H9 (cell line): ENCODE results near the gene SEC22B. TPM values are rescaled to one million over a fixed set of nuclear protein-coding genes. Genes with fewer than 3 reads are reported as not detected.
"Not testable (repeated sequence)": the region's sequence is repeated elsewhere in the genome, so short reads cannot be mapped to it uniquely, and the experiment has no call there.

Source experiments
- DNase-seq: peaks from one replicate; pipeline ENCODE4 v3.0.0-alpha.2; 2017
- H2AFZ ChIP-seq: one replicate; pipeline ENCODE4 v1.6.1; 2013; ENCODE audit warnings: mild to moderate bottlenecking, low read length, control low read depth, moderate library complexity
- H2AK5ac ChIP-seq: 2 replicates; pipeline ENCODE4 v1.6.1; 2013; ENCODE audit warnings: low read length, control low read depth, mixed read lengths; ENCODE audit not compliant: insufficient read length
- H2BK120ac ChIP-seq: one replicate; pipeline ENCODE4 v1.6.1; 2013; ENCODE audit warnings: low read depth, mild to moderate bottlenecking, low read length, control low read depth, inconsistent platforms; ENCODE audit not compliant: poor library complexity, severe bottlenecking
- H2BK12ac ChIP-seq: 2 replicates; pipeline ENCODE4 v1.6.1; 2013; ENCODE audit warnings: low read length, control low read depth, mixed read lengths, low read depth; ENCODE audit not compliant: insufficient read length
- H2BK15ac ChIP-seq: 2 replicates; pipeline ENCODE4 v1.6.1; 2013; ENCODE audit warnings: low read depth, low read length, control low read depth
- H2BK20ac ChIP-seq: one replicate; pipeline ENCODE4 v1.6.1; 2013; ENCODE audit warnings: low read depth, mild to moderate bottlenecking, low read length, control low read depth, inconsistent platforms; ENCODE audit not compliant: poor library complexity, severe bottlenecking
- H2BK5ac ChIP-seq: 2 replicates; pipeline ENCODE4 v1.6.1; 2013; ENCODE audit warnings: low read length, control low read depth, mixed read lengths; ENCODE audit not compliant: insufficient read length
- H3K14ac ChIP-seq: 2 replicates; pipeline ENCODE4 v1.6.1; 2013; ENCODE audit warnings: low read length, control low read depth; ENCODE audit not compliant: insufficient read depth
- H3K18ac ChIP-seq: 2 replicates; pipeline ENCODE4 v1.6.1; 2013; ENCODE audit warnings: low read depth, mild to moderate bottlenecking, mixed read lengths, low read length, control low read depth; ENCODE audit not compliant: insufficient read length
- H3K23ac ChIP-seq: 2 replicates; pipeline ENCODE4 v1.6.1; 2013; ENCODE audit warnings: low read length, control low read depth, mixed read lengths, low read depth; ENCODE audit not compliant: insufficient read length
- H3K23me2 ChIP-seq: 2 replicates; pipeline ENCODE4 v1.6.1; 2013; ENCODE audit warnings: low read depth, mild to moderate bottlenecking, mixed read lengths, low read length, control low read depth; ENCODE audit not compliant: insufficient read length, poor library complexity, severe bottlenecking
- H3K27ac ChIP-seq: 2 replicates; pipeline ENCODE4 v1.5.1; 2013; ENCODE audit warnings: low read length, control low read depth, mixed read lengths, low read depth; ENCODE audit not compliant: insufficient read length
- H3K27me3 ChIP-seq: 2 replicates; pipeline ENCODE4 v1.6.1; 2013; ENCODE audit warnings: low read length, control low read depth, inconsistent platforms; ENCODE audit not compliant: insufficient read depth
- H3K4ac ChIP-seq: 2 replicates; pipeline ENCODE4 v1.6.1; 2013; ENCODE audit warnings: low read depth, mild to moderate bottlenecking, control low read depth, inconsistent platforms, low read length, moderate library complexity
- H3K4me1 ChIP-seq: 2 replicates; pipeline ENCODE4 v1.6.1; 2013; ENCODE audit warnings: low read length, control low read depth, inconsistent platforms; ENCODE audit not compliant: insufficient read depth
- H3K4me2 ChIP-seq: 2 replicates; pipeline ENCODE4 v1.6.1; 2013; ENCODE audit warnings: low read length, control low read depth, mixed read lengths; ENCODE audit not compliant: insufficient read length, insufficient read depth
- H3K56ac ChIP-seq: 2 replicates; pipeline ENCODE4 v1.6.1; 2013; ENCODE audit warnings: low read depth, mild to moderate bottlenecking, mixed read lengths, low read length, control low read depth; ENCODE audit not compliant: insufficient read length
- H3K79me1 ChIP-seq: 2 replicates; pipeline ENCODE4 v1.6.1; 2013; ENCODE audit warnings: low read depth, mild to moderate bottlenecking, moderate library complexity, low read length, control low read depth, inconsistent platforms; ENCODE audit not compliant: insufficient read depth, poor library complexity, severe bottlenecking
- H3K79me2 ChIP-seq: 2 replicates; pipeline ENCODE4 v1.6.1; 2013; ENCODE audit warnings: low read length, control low read depth, inconsistent platforms; ENCODE audit not compliant: insufficient read depth
- H3K9ac ChIP-seq: 2 replicates; pipeline ENCODE4 v1.6.1; 2013; ENCODE audit warnings: low read length, control low read depth, mixed read lengths; ENCODE audit not compliant: insufficient read length; ENCODE audit errors: extremely low read depth
- H3K9me3 ChIP-seq: one replicate; pipeline ENCODE4 v1.6.1; 2013; ENCODE audit warnings: low read depth, low read length, inconsistent platforms; ENCODE audit not compliant: control insufficient read depth
- H3T11ph ChIP-seq: one replicate; pipeline ENCODE4 v1.6.1; 2013; ENCODE audit warnings: mild to moderate bottlenecking, low read length, control low read depth, inconsistent platforms
- H4K20me1 ChIP-seq: one replicate; pipeline ENCODE4 v1.6.1; 2013; ENCODE audit not compliant: control insufficient read depth, insufficient read length, insufficient read depth
- H4K5ac ChIP-seq: 2 replicates; pipeline ENCODE4 v1.6.1; 2013; ENCODE audit warnings: low read depth, mild to moderate bottlenecking, mixed read lengths, low read length, control low read depth; ENCODE audit not compliant: insufficient read length
- H4K8ac ChIP-seq: replicated peaks from 2 replicates; pipeline ENCODE4 v1.6.1; 2013; ENCODE audit warnings: low read length, control low read depth, mixed read lengths, low read depth; ENCODE audit not compliant: insufficient read length
- H4K91ac ChIP-seq: 2 replicates; pipeline ENCODE4 v1.6.1; 2013; ENCODE audit warnings: low read depth, mild to moderate bottlenecking, moderate library complexity, mixed read lengths, low read length, control low read depth; ENCODE audit not compliant: insufficient read length
- H3K27ac Mint-ChIP-seq, 3 experiments: 2 replicates in 2 of 3; 3 replicates in 1 of 3; pipeline ENCODE4 v1.8.0; 2020 to 2021; ENCODE audit warnings: mixed read lengths in 3 of 3, mild to moderate bottlenecking in 1 of 3, moderate library complexity in 1 of 3
- H3K27me3 Mint-ChIP-seq: 2 replicates; pipeline ENCODE4 v1.8.0; 2021; ENCODE audit warnings: low read depth, mild to moderate bottlenecking, moderate library complexity, mixed read lengths
- H3K36me3 Mint-ChIP-seq, 3 experiments: 2 replicates in 2 of 3; 3 replicates in 1 of 3; pipeline ENCODE4 v1.8.0; 2020 to 2021; ENCODE audit warnings: low read depth in 3 of 3, mixed read lengths in 3 of 3; ENCODE audit not compliant: insufficient read depth in 1 of 3
- H3K4me1 Mint-ChIP-seq, 2 experiments: 2 replicates each; pipeline ENCODE4 v1.8.0; 2020; ENCODE audit warnings: mixed read lengths in 2 of 2
- H3K4me3 Mint-ChIP-seq, 2 experiments: 2 replicates in 1 of 2; 3 replicates in 1 of 2; pipeline ENCODE4 v1.8.0; 2020 to 2021; ENCODE audit warnings: mild to moderate bottlenecking in 2 of 2, mixed read lengths in 2 of 2, moderate library complexity in 1 of 2
- H3K9me3 Mint-ChIP-seq, 2 experiments: 2 replicates in 1 of 2; 3 replicates in 1 of 2; pipeline ENCODE4 v1.8.0; 2020; ENCODE audit warnings: mild to moderate bottlenecking in 2 of 2, mixed read lengths in 2 of 2, moderate library complexity in 1 of 2
- WGBS: extraction: QIAGEN DNeasy Blood & Tissue Kit; methylation state at CpG from one replicate; pipeline ENCODE4 v1.1.7; 2013; ENCODE audit warnings: missing lambda C conversion rate, low lambda C conversion rate, mixed read lengths; ENCODE audit not compliant: insufficient read length; ENCODE audit errors: extremely low coverage; 5-methylcytosine and 5-hydroxymethylcytosine counted together
- total RNA-seq: library from RNA; stranded (reverse); gene quantifications from 2 replicates; pipeline ENCODE4 v1.2.1, GENCODE V29; 2021

The SEC22B gene
- total RNA-seq, 1 experiment from 2014 or later: 13.9 TPM

- not testable (repeated sequence) for H3K4me2 ChIP-seq, H3K27ac Mint-ChIP-seq, H2BK12ac ChIP-seq, H3K14ac ChIP-seq, H4K8ac ChIP-seq, H2BK120ac ChIP-seq, H3K9ac ChIP-seq, H3K4ac ChIP-seq, H3T11ph ChIP-seq, H4K5ac ChIP-seq, H3K23me2 ChIP-seq, H3K4me3 Mint-ChIP-seq, H2AK5ac ChIP-seq, H4K91ac ChIP-seq, H2AFZ ChIP-seq, DNase-seq, H3K27me3 Mint-ChIP-seq, H3K27ac ChIP-seq, H2BK20ac ChIP-seq, H3K4me1 ChIP-seq, H3K18ac ChIP-seq, H3K9me3 Mint-ChIP-seq, H3K79me2 ChIP-seq, H3K27me3 ChIP-seq, H2BK15ac ChIP-seq, H3K4me1 Mint-ChIP-seq, H3K9me3 ChIP-seq, H2BK5ac ChIP-seq, H3K56ac ChIP-seq, H3K23ac ChIP-seq, H4K20me1 ChIP-seq, H3K79me1 ChIP-seq, H3K36me3 Mint-ChIP-seq
- WGBS: no CpG with 5 or more reads among the region's 3 CpGs
Measured at GRCh38 chr1:120111771-120112170, 64.5 kb downstream of the SEC22B start.

- not testable (repeated sequence) for H3K9me3 Mint-ChIP-seq, H4K5ac ChIP-seq, H2AFZ ChIP-seq, H3K4me1 Mint-ChIP-seq, H2AK5ac ChIP-seq, H3K56ac ChIP-seq, H3K18ac ChIP-seq, H3K79me1 ChIP-seq, DNase-seq, H3K23ac ChIP-seq, H3K4me1 ChIP-seq, H3K23me2 ChIP-seq, H3K4me3 Mint-ChIP-seq, H4K20me1 ChIP-seq, H3K27ac Mint-ChIP-seq, H2BK120ac ChIP-seq, H2BK20ac ChIP-seq, H3K14ac ChIP-seq, H2BK5ac ChIP-seq, H3K4ac ChIP-seq, H3T11ph ChIP-seq, H3K27me3 ChIP-seq, H3K27me3 Mint-ChIP-seq, H2BK15ac ChIP-seq, H2BK12ac ChIP-seq, H3K79me2 ChIP-seq, H3K36me3 Mint-ChIP-seq, H3K4me2 ChIP-seq, H4K8ac ChIP-seq, H3K27ac ChIP-seq, H3K9ac ChIP-seq, H4K91ac ChIP-seq, H3K9me3 ChIP-seq
- WGBS: no CpG with 5 or more reads among the region's 2 CpGs
Measured at GRCh38 chr1:120111008-120111407, 65.3 kb downstream of the SEC22B start.
